GM18507 (cell line): ENCODE measurements around the gene CAPZA3.
"Not testable (repeated sequence)": the region's sequence is repeated elsewhere in the genome, so short reads cannot be mapped to it uniquely, and the experiment has no call there.

Source experiments
- DNase-seq: peaks from one replicate; pipeline ENCODE4 v3.0.0; 2011; ENCODE audit warnings: low read depth; ENCODE audit not compliant: insufficient read length; ENCODE audit errors: extremely low spot score
- FAIRE-seq: peaks from 2 replicates; lab custom pipeline; 2011; peaks lifted over from hg19 to GRCh38; lab: Jason Lieb, UNC

Gene CAPZA3

GRCh38 chr12:18752280-18752920, 14.5 kb downstream of the CAPZA3 start:
- no peak for DNase-seq
- no peak for FAIRE-seq

GRCh38 chr12:18752947-18753346, 15.0 kb downstream of the CAPZA3 start:
- FAIRE-seq (no peak), DNase-seq (no peak)

- DNase-seq (no peak), FAIRE-seq (no peak)
These were observed 15.7 kb downstream of the CAPZA3 start for GRCh38 chr12:18753481-18754123.

GRCh38 chr12:18754124-18754707, 16.3 kb downstream of the CAPZA3 start:
- FAIRE-seq = no peak
- DNase-seq = no peak

GRCh38 chr12:18755341-18755740, 17.4 kb downstream of the CAPZA3 start:
- FAIRE-seq = no peak
- DNase-seq = no peak

- not testable (repeated sequence) for FAIRE-seq, DNase-seq
These were observed 28.6 kb downstream of the CAPZA3 start for GRCh38 chr12:18766479-18766878.

GRCh38 chr12:18782827-18783226, 44.9 kb downstream of the CAPZA3 start:
- DNase-seq (no peak), FAIRE-seq (no peak)

- DNase-seq, FAIRE-seq: not testable (repeated sequence)
These were observed 47.5 kb downstream of the CAPZA3 start for GRCh38 chr12:18785465-18785864.
